HG03139 (cell line): ENCODE data around the gene VENTX.

Experiments
- ATAC-seq: cut with Tn5 transposase; IDR thresholded peaks from one replicate; pipeline ENCODE4 v1.9.1; 2021; ENCODE audit not compliant: unreplicated experiment

The VENTX gene

DNA sequence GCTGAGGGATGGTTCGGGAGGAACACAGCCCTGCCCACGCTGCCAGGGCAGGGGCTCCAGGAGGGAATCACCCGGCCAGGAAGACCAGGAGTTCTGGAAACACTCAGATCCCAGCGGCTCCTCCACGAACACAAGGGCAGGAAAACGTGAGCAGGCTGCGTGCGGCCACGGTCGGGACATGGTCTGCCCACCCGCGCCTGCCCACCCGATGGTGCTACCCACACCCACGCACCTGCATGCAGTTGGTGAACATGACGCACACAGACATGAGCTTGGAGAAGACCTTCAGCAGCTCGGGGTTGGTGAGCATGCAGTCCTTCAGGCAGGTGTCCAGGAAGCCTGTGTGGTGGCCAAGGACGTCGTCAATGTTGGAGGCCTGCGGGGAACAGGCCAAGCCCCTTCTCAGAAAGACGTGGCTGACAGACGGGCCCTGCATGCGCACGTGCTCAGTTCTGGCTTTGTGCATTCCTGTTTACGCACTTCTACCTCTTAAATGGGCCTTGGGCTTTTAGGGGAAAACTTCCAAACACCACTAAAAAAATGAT is 45.3 kb downstream of the VENTX start:
- ATAC-seq, result no peak

DNA sequence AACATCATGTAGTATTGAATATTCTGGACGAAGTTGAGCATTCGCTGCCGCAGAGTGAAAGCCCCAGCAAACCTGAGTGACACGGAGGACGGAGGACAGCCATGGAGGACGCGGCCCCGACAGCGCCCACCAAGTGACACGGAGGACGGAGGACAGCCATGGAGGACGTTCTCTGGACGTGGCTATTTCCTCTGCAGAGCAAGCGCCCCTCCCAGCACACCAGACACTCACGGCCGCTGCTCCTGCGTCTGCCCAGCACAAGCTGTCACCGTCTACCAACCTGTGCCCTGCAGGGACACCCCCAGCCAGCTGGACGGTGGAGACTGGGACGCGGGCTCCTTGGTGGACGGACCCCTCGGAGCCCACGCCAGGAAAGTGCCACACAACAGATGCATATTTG is 46.3 kb downstream of the VENTX start:
- no peak for ATAC-seq

DNA sequence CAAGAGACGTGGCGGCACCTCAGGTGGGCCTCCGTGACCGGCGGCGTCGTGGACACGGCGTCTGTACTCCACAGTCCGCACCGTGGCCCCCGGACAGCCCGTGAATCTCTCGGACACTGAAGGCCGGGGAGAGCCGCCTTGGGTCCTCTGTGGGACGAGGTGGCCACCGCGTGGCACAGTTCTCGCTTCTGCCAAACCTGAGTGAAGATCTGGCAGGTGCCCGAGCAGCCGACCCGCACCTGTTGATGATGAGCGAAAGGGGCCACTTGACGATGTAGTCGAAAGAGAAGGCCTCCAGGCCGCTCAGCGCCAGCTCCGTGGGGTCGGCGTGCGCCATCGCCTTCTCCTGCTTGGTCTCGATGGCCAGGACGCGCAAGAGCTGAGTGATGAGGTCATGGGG is 47.6 kb downstream of the VENTX start:
- no peak for ATAC-seq

DNA sequence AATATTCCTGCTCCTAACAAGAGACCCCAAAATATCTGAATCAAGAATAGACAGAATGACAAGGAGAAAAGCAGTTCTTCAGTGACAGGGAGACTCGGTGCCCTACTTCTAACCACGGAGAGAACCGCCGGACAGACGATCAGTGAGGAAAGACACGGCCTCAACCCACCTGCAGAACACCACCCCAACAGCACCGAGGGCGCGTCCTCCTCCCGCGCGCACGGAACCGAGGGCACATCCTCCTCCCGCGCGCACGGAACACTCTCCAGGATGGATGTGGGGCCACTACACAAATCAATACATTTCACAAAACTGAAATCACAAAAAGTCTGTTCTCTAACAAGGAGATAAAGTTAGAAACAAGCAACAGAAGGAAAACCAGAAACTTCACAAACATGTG is 48.7 kb downstream of the VENTX start:
- no peak for ATAC-seq

DNA sequence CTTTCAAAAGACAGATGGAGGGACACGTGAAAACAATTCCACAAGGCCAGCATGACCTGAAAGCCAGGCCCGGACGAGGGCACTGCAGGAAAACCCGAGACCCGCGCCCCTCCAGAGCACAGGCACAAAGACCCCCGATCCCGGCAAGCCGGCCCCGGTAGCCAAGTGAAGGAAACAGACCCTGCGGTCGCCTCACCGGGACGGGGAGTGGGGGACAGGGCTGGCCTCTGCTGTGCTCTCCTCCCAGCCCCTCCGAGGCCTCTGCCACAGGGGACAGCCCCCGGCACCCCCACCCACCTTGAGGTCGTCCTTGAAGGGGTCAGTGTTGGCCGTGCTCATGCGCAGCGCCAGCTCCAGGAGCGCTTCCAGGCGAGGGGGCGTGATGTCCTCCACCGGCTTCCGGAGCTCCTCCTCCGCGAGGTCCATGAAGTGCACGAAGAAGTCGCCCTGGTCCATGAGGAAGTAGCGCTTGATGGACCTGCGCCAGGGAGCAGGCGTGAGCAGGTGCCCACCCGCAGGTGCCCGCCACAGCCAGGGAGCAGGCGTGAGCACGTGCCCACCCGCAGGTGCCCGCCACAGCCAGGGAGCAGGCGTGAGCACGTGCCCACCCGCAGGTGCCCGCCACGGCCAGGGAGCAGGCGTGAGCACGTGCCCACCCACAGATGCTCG is 50.3 kb downstream of the VENTX start:
- ATAC-seq, result no peak

DNA sequence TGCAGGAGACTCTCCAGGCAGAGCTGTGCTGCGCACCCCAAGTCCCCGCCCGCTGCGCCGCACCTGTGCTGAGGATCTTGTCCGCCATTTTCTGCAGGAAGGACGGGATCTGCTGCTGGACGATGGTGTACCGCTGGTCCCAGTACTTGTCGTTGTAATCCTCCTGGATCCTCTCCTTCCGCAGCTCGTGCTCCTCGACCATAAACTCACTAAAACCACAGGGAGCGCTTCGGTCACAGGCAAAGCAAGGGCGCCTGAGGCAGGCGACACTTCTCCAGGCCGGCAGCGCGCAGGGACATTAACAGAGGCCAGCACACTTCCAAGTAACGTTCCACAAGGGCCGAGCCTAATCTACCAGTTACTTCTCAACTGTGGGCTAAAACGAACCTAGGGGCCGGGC is 52.1 kb downstream of the VENTX start:
- no peak for ATAC-seq
